DMS114 treated with DMSO at 0.1 percent for 48 hours (cell line): Measurements from ENCODE around the gene MAP2K2.

Experiments
- DNase-seq: peaks from one replicate; lab custom pipeline; 2025; ENCODE audit not compliant: unreplicated experiment; lab: John Stamatoyannopoulos, UW

Gene MAP2K2

DNA sequence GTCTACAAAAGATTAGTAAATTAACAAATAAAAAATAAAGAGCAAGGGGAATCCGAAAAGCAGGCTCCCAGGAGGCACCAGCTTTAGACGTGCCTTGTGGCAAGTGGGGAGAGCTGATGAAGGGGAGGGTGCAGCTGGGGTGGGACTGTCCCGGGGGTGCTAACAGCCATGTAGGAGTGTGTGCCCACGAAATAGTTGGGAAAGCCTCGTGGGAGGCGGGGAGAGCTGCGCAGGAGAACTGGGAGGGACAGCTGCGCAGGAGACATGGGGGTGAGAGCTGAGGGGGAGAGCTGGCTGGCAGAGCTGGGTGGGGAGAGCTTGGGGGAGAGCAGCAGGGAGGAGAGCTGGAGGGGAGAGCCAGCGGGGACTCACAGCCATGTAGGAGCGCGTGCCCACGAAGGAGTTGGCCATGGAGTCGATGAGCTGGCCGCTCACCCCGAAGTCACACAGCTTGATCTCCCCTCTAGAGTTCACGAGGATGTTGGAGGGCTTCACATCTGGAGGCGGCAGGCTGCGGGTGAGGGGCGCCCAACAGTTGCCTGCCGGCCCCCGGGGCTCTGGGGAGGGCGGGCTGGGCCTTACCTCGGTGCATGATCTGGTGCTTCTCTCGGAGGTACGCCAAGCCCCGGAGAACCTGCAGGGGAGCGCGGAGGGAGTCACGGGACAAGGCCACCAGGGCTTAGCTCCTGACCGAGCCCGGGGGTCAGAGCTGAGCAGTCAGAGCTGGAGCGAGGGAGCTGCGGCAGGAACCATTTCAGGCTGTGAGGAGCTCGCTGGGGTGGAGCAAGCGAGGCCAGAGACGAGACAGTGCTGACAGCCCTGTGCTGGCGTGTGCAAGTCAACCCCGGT, 23.1 kb downstream of the MAP2K2 start:
- DNase-seq, result no peak

DNA sequence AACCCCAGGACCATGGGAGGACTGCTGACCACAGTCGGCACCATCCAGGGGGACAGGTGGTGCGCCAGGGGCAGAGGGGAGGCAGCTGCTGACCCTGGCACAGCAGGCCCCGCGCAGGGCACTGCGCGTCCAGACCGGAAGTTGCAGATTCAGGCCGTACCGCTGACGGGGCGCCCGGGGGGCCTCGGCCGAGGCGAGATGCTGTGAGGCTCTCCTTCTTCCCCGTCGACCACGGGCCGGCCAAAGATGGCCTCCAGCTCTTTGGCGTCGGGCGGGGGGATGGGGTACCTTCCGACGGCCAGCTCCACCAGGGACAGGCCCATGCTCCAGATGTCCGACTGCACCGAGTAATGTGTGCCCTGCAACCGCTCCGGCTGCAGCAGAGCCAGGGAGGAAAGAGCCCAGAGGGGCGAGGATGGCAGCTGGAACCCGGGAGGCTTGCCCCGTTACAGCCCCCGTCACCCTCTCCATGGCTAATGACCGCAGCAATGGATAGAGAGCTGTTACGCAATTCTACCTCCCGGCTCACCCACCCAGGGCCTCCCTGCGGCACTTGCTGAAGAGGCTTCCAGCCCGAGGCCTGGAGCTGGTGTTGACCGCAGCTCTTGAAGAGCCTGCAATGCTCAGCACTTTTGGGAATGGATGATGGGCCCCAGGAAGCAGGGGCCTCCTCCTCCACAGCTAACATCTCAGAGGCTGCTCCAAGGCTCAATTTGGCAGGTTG, 24.7 kb downstream of the MAP2K2 start:
- no peak for DNase-seq

DNA sequence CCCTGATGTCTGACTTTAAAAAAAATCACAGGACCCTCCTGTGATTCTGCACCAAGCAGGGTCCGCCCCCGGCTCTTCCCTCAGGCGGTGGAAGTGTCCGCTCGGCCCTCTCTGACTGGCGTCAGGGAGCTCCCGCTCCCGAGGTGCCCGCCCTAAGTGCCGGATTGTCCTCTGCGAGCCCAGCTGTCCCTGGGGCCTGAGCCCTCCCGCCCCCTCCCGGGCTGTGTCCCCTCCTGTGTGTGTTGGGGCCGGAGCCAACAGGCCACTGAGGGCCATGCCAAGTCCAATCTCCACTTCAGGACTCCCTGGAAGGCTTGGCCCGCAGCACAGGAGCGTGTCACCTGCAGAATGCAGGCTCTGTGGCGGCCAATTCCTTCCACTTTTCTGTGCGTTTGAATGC, 25.4 kb downstream of the MAP2K2 start:
- DNase-seq, result no peak

DNA sequence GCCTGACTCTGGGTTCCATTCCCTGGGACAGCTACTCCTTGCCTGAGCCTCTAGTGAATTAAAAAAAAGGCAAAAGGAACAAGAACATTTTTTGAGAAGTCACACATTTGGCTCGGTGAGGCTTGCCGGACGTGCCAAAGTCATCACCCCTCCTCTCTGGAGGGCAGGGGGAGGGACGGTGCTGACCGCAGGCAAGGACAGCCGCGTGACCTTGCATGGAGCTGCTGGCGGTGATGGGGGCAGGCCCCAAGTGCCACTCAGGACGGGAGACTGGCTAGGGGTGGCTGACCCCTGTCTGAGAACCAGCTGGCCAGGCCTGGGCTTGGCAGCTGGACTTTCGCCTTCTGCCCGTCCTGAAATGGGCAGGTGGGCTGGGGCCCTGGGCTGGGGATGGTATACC, 26.4 kb downstream of the MAP2K2 start:
- no peak for DNase-seq

DNA sequence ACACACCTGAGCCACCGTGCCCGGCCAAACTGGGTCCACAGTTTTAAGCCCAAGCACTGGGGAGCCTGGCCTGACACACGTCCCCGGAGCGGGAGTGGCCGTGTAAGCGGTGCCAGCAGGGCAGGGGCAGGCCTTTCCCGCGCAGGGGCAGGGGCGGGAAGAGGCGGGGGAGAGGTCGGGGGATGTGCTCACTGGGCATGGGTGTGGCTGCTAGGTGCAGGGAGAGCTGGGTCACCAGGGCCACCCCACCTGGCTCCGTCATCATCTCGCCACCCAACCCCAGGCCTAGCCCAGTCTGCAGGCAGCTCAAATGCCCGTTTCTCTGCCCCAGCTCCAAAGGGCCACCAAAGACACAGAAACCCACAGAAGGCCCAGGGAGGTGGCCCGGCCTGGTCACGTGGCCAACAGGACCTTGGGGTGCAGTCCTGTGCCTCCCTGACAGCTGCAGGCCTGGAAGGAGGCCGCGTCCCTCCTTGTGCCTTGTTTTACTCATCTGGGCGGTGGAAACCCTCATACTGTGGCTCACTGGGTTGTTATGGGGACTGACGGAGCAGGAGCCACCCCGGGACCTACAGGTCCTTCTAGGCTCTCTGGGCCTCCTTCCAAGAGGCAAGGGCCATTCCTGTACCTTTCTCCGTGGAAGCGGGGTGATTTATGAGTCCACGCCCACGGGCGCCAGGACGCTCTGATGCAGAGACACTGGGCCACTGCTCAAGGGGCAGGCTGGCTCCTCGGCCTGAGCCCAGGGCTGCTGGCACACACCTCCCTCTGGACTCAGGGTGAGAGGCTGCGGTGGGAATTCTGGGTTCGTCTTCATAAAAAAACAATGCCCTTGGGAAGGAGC, 27.7 kb downstream of the MAP2K2 start:
- DNase-seq, result no peak

DNA sequence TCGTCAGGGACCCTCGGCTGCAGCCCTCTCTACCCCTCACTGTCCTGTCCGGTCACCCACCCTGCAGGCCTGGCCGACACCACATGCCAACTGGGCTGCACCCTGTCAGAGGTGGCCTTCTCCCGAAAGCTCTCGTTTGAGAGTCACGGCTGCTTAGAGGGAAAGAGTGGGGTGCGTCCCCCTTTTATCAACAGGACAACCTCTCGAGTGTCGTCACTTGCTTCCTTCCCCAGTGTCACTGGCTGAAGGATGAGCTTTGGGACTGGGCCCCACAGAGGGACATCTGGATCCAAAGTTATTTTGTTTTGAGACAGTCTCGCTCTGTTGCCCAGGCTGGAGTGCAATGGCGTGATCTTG, 28.5 kb downstream of the MAP2K2 start:
- DNase-seq, result no peak

DNA sequence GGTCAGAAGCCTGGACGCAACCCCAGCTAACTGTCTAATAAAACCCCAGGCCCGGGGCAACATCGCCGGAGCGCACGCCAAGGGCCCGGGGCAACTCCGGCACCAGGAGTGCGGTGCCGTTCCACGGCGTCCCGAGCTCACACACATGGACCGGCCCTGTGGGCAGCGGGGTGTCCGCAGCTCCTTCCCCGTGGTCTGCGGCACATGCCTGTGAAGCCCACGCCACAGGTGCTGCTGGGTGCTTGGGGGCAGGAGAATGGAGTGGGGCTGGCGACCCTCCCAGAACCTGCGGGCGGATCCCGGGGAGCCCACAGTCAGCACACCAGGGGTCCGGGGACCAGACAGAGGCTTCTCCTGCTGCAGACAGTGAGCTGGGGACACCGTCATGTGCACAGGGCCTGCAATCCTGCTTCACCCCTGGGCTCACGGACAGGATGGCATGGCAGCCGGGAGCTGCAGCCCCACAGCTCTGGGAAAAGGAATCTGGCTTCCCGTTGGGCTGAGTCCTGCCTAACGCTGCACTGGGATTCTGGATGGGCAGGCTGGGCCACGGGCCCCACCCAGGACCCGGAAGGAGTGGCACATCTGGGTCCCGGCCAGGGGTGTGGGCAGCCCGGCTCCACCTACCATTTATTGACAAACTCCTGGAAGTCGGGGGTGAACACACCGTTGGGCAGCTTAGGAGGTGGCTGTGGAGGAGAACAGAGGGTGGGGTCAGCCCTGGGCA, 29.0 kb downstream of the MAP2K2 start:
- no peak for DNase-seq

DNA sequence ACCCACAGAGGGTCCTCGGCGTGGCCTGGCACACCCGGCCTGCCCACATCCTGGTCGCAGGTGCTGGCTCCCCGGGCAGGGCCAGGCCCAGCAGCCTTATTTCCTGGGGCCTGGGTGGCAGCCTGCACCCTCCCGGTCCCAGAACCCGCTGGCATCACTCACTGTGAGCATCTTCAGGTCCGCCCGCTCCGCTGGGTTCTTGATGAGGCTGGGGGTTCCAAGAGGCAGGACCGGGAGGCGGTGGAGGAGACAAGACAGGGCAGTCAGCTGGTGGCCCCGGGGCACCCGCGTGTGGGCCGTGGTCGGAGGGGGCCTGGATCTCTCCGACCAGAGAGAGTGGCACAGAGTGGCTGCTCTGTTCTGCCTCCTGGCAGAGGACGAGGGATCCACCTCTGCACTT, 29.6 kb downstream of the MAP2K2 start:
- DNase-seq, result no peak

DNA sequence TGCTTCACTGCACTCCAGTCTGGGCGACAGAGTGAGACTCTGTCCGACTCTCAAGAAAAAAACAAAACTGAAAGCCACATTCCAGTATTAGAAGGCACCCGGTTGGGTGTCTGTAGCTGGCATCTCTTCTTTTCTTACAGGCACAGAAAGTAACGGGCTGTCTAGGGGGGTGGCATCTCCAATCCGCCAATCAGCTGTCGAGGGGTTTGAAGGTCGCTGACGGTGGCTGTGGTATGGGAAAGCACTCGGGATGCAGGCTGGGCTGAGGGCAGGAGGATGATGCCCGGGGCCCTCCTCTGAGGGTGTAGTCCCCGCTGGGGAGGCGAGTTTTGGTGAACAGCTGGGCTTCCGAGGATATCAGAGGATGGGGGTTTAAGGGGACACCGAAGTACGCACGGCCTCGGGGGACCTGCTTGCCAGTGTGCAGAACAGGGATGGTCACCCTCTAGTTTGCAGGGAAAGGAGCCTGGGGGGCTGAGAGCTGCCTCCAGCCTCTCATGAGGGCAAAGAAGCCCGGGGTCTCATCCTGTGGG, 30.2 kb downstream of the MAP2K2 start:
- DNase-seq, result no peak

DNA sequence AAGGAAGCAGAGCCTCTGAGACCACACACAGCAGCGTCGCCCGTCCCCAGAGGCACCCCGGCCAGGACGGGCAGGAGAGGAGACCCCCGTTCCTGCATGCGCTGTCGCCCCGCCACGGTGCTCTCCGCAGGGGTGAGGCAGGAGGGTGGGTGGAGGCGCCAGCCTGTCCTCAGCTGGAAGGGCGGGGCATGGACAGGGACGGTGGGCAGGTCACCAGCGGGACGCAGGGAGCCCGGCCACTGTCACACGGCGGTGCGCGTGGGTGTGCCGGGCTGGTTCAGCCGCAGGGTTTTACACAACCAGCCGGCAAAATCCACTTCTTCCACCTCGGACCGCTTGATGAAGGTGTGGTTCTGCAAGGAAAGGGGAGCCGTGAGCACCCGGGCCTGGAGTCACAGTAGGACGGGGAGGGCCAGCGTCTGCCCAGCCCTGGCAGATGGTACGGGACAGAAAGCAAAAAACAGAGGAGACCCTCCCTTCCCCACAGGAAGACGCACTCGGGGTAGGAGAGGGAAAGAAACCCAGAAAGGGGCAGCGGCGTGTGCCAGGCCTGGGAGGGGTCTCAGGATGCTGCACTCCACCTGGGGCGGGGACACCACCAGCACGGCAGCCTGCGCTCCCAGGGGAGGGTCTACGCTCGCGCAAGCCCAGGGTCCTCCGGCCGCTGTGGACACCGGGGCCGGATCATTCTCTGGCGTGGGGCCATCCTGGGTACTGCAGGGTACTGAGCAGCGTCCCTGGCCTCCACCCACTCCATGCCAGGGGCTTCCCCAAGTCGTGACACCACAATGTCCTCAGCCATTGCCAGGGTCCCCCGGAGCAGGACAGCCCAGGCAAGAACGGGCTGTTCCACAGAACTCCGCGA, 33.3 kb downstream of the MAP2K2 start:
- no peak for DNase-seq

DNA sequence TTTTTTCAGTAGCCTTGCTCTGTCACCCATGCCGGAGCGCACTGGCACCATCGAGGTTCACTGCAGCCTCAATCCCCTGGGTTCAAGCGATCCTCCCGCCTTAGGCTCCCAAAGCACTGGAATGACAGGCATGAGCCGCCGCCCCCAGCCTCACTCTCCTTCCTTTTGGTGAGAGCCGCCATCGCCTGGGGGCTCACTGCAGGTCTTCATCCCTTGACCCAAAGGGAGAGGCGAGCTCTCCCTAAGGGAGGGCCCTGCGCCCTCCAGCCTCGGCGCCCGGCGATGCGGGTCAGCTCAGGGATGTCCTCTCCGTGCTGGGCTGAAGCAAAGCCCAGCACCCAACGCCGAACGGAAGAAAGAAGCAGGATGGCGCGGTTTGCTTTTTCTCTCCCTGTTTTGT, 34.0 kb downstream of the MAP2K2 start:
- DNase-seq, result no peak

DNA sequence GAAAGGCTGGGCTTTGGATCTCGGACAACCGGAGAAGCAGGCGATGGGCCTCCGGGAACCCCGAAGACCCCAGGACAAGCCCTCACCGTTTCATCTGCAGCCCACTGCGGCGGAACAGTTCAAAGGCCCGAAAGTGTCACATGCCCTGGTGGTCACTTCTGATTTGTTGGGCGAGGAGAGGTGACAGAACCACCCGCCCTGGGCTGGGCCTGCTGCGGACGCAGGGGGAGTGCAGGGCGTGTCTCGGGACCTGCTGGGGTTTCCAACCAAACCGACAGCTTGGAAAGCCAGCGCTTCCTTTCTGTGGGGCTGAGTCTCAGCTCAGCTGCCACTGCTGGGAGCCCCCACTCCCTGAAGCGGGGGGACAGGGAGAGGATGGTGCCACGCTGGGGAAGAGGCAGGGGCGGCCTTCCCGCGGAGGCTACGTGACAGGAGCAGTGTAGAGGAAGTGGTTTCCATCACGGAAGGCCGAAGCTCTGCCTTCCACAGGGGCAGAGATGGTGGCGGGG, 34.5 kb downstream of the MAP2K2 start:
- no peak for DNase-seq

DNA sequence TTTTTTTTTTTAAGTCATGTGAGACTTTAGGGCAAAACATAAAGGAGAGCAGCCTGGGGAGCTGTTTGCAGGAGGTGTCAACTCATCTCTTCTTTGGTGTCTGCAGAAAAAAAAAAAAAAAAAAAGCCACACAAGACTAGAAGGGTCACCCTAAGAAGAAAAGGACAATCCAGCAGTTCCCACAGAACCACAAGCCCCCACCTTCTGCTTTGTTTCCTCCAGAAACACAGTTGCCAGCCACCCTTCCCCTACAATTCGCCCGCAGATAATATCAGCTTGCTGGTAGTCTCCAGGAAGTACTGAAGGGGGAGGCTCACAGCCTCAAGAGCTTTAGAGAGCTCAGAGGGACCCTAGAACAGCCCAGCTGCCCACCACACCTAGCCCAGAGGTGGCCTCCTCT, 34.9 kb downstream of the MAP2K2 start:
- DNase-seq, result no peak

DNA sequence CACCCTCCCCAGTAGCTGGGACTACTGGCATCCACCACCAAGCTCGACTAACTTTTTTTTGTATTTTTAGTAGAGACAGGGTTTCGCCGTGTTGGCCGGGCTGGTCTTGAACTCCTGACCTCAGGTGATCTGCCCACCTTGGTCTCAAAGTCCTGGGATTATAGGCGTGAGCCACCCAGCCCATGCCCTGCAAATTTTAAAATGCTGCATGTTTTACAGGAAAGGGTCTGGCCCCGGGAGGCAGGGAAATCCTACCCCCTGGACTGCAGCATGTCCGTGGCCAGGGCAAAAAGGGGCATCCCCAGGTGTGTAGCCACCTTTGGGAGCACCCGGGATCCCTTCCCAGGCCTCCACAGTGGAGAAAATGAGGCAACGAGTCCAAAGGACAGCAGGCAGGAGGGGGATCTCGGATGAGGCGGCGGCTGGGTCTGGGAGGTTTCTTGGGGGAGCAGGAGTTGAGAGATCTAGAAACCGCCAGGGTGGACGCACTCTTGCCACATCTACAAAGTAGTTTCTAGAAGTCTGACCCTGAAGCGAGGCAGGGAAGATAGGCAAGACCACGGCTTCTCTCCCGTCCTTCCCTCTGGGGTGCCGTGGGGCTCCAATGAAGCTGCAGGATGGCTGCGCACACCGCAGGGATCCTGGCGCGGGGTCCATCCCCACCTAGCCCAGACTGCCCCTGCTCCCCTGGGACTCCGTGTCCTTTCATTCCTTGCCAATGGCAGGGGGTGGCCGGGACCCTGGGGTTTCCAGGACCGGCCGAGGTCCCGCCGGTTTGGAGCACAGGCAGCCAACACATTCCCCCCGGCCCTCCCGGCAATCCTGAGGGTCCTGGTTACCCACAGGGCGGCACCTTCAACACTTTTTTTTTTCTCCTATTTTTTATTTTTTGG, 35.9 kb downstream of the MAP2K2 start:
- no peak for DNase-seq

DNA sequence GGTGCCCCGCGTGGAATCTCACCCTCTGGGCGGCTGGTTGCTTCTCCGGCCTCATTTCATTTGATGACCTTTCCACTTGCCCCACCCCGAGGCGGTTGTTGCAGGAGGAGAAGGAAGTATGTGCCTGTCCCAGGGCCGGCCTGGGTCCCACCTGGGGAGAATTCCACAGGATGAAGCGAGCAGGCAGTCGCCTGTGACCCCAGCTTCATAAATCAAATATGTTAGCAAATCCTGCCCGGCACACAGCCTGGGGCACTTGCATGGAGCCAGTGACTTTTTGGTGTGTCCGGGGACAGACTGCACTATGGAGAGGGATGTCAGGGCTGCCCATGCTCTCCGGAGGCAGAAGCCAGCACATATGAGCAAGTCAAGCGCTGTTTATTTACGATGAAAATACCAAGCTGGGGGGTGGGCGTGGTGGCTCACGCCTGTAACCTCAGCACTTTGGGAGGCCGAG, 37.5 kb downstream of the MAP2K2 start:
- no peak for DNase-seq

DNA sequence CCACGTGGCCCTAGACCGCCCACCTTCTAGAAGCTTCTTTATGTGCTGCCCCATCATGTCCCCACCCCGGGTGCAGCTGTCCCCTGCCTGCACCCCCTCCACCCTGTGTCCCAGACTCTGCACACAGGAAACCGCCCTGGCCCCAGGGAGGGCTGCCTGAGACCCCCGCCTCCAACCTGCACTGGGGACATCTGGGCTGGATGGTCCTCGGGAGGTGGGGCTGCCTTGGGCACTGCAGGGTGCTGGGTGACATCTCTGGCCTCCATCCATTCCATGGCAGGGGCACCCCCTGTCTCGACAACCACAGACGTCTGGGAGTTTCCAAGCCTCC, 39.4 kb downstream of the MAP2K2 start:
- DNase-seq, result no peak

DNA sequence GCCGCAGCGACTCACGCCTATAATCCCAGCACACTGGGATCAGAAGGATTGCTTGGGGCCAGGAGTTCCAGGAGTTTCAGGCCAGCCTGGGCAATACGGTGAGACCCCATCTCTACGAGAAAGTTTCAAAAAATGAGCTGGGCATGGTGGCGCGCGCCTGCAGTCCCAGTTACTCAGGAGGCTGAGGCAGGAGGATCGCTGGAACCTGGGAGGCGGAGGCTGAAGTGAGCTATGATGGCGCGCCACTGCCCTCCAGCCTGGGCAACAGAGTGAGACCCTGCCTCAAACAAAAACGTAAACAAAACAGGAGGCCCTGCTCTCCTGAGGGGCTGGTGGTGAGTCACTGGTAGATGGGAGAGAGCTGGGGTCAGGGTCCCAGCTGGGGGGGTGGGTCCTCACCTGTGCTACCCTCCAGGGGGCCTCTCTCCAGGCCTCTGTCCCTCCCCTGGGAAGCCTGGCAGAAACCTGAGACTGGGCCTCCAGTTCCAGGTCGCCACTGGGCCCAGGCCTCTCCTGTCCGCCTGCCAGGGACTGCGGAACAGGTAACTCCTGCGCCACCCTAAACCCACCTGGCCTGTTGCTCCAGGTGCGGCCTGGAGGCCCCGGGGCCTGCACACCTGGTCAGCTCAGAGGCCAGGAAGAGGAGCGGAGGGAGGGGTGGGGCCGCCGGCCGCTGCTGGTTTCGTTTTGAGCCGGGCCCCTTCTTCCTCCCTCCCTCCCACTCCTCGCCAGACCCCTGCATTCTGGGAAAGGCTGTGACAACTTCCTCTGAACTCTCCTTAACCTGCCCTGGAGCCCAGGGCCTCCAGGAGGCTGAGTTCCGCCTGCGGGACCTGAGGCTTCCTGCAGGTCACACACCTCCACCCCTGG, 40.0 kb downstream of the MAP2K2 start:
- no peak for DNase-seq

DNA sequence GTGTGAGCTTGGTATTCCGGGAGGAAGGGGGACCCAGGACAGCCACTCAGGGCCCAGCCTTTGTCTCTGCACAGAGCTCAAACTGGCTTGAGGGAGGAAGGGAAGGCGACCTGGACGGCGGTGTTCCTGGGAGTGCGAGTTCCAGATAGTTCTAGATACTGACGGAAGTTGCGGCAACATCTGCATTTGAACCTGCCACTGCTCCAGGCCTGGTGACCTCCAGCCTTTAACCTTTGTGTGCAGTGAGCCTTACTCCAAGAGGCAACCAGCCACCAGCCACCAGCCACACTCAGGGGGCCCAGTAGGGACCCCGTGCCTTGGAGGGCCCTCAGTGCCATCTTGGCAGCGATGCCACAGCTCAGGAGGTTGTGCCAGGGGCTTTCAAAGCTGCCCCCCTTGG, 41.8 kb downstream of the MAP2K2 start:
- no peak for DNase-seq
